Measurements from ENCODE around the gene SEMA5A.

DNA sequence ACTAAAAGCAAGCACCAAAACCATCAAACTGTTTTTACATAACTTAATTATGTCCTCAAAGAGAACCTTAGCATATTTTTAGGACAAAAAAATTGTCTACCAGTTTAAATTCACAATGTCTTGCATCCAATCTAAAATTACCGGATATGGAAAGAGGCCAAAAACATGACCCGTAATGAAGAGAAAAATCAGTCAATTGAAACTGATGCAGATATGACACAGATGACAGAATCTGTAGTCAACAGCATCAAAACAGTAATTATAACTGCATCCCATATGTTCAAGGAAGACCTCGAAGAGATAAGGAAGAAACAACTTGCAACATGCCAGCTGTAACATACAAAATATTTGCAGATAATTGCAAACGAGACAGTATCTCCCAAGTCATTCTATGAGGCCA, 473.2 kb downstream of the SEMA5A start:
- TF ChIP-seq, protein P1, sequence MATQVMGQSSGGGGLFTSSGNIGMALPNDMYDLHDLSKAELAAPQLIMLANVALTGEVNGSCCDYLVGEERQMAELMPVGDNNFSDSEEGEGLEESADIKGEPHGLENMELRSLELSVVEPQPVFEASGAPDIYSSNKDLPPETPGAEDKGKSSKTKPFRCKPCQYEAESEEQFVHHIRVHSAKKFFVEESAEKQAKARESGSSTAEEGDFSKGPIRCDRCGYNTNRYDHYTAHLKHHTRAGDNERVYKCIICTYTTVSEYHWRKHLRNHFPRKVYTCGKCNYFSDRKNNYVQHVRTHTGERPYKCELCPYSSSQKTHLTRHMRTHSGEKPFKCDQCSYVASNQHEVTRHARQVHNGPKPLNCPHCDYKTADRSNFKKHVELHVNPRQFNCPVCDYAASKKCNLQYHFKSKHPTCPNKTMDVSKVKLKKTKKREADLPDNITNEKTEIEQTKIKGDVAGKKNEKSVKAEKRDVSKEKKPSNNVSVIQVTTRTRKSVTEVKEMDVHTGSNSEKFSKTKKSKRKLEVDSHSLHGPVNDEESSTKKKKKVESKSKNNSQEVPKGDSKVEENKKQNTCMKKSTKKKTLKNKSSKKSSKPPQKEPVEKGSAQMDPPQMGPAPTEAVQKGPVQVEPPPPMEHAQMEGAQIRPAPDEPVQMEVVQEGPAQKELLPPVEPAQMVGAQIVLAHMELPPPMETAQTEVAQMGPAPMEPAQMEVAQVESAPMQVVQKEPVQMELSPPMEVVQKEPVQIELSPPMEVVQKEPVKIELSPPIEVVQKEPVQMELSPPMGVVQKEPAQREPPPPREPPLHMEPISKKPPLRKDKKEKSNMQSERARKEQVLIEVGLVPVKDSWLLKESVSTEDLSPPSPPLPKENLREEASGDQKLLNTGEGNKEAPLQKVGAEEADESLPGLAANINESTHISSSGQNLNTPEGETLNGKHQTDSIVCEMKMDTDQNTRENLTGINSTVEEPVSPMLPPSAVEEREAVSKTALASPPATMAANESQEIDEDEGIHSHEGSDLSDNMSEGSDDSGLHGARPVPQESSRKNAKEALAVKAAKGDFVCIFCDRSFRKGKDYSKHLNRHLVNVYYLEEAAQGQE (IDR thresholded peaks at IDR 0.05; ENCODE audit: insufficient read depth in 1 of 2, low read depth in 2 of 2, low read length in 2 of 2), result no peak
- TF ChIP-seq POLR2AphosphoS5 (IDR thresholded peaks at IDR 0.05; ENCODE audit: low read depth, low read length) (no peak), FOXP2 (optimal IDR thresholded peaks at IDR 0.05; ENCODE audit: borderline replicate concordance, extremely low read depth, extremely low read length, insufficient read depth) (no peak), TAF1 (IDR thresholded peaks at IDR 0.05; ENCODE audit: borderline replicate concordance, insufficient read depth, low read length) (no peak)
